SK-N-SH (cell line): ENCODE measurements around the gene SMAP2. TPM values are rescaled to one million over a fixed set of nuclear protein-coding genes. Genes with fewer than 3 reads are reported as not detected.
A peak's percentile ranks its signal among the peaks of the same experiment; 100 is the strongest.

Experiments
- CTCF ChIA-PET: fragments of 300-600, 350-600 bp; formaldehyde crosslinking; extraction: SDS; loops from one replicate; lab custom pipeline; 2021; lab: Yijun Ruan, JAX
- POLR2A ChIA-PET: fragments of 350-600 bp; sonication (Branson Sonifier 250); formaldehyde crosslinking; extraction: SDS; loops from one replicate; lab custom pipeline; 2020; ENCODE audit warnings: antibody characterized with exemption, inconsistent platforms; lab: Yijun Ruan, JAX
- DNase-seq: peaks from one replicate; pipeline ENCODE4 v3.0.0; 2012
- H2AFZ ChIP-seq: fragments of 200-600 bp; sonication (generic); 2 replicates; pipeline ENCODE4 v1.8.1; 2016; ENCODE audit warnings: antibody characterized with exemption, mild to moderate bottlenecking, low read depth
- H3F3A ChIP-seq: fragments of 200-600 bp; sonication (generic); replicated peaks from 2 replicates; pipeline ENCODE3; 2016; ENCODE audit warnings: antibody characterized with exemption, mild to moderate bottlenecking; ENCODE audit not compliant: insufficient read depth
- H3K27ac ChIP-seq, 2 experiments: fragments of 200-500 bp in 1 of 2; fragments of 200-600 bp in 1 of 2; sonication (Bioruptor generic) in 1 of 2; sonication (generic), shearing (Covaris generic) in 1 of 2; 2 replicates each; pipeline versions ENCODE4 v1.5.1 to v1.6.1; 2014 to 2016; ENCODE audit warnings: low read depth in 2 of 2, inconsistent platforms in 1 of 2, low read length in 1 of 2, mild to moderate bottlenecking in 1 of 2, mixed read lengths in 1 of 2
- H3K27me3 ChIP-seq: fragments of 200-600 bp; sonication (generic), shearing (Covaris generic); 2 replicates; pipeline ENCODE4 v1.6.1; 2016; ENCODE audit warnings: mixed run types; ENCODE audit not compliant: insufficient read depth
- H3K36me3 ChIP-seq, 2 experiments: fragments of 200-500 bp in 1 of 2; fragments of 200-600 bp in 1 of 2; sonication (Bioruptor generic) in 1 of 2; sonication (generic) in 1 of 2; replicated peaks in 1 of 2; 2 replicates each; pipeline versions ENCODE3 to v1.5.1; 2014 to 2016; ENCODE audit warnings: low read length in 1 of 2, mild to moderate bottlenecking in 1 of 2; ENCODE audit not compliant: insufficient read depth in 2 of 2, control insufficient read depth in 1 of 2
- H3K4me1 ChIP-seq, 2 experiments: fragments of 200-500 bp in 1 of 2; fragments of 200-600 bp in 1 of 2; sonication (Bioruptor generic) in 1 of 2; sonication (generic), shearing (Covaris generic) in 1 of 2; 2 replicates each; pipeline versions ENCODE4 v1.5.1 to v1.6.1; 2014 to 2016; ENCODE audit warnings: low read depth in 1 of 2, low read length in 1 of 2, mixed run types in 1 of 2; ENCODE audit not compliant: insufficient read depth in 2 of 2, control insufficient read depth in 1 of 2
- H3K4me2 ChIP-seq: fragments of 200-600 bp; sonication (generic), shearing (Covaris generic); 2 replicates; pipeline ENCODE4 v1.6.1; 2017; ENCODE audit warnings: mixed run types
- H3K4me3 ChIP-seq, 2 experiments: fragments of 200-500 bp in 1 of 2; fragments of 200-600 bp in 1 of 2; sonication (Bioruptor generic) in 1 of 2; sonication (generic), shearing (Covaris generic) in 1 of 2; 2 replicates each; pipeline versions ENCODE4 v1.5.1 to v1.8.1; 2014 to 2016; ENCODE audit warnings: low read depth in 2 of 2, inconsistent platforms in 1 of 2, low read length in 1 of 2, mild to moderate bottlenecking in 1 of 2, mixed read lengths in 1 of 2, moderate library complexity in 1 of 2
- H3K79me2 ChIP-seq: fragments of 200-600 bp; sonication (generic); 2 replicates; pipeline ENCODE4 v1.8.1; 2017; ENCODE audit warnings: mild to moderate bottlenecking; ENCODE audit not compliant: insufficient read depth
- H3K9ac ChIP-seq: fragments of 200-600 bp; sonication (generic); 2 replicates; pipeline ENCODE4 v1.6.1; 2017; ENCODE audit warnings: mixed run types
- H3K9me2 ChIP-seq: fragments of 200-600 bp; sonication (generic); 2 replicates; pipeline ENCODE4 v1.6.1; 2017; ENCODE audit warnings: mixed run types
- H3K9me3 ChIP-seq: fragments of 200-600 bp; sonication (generic); 2 replicates; pipeline ENCODE4 v1.6.1; 2017; ENCODE audit warnings: mixed run types, mild to moderate bottlenecking, moderate library complexity
- H4K20me1 ChIP-seq: fragments of 200-600 bp; sonication (generic); 2 replicates; pipeline ENCODE4 v1.6.1; 2017; ENCODE audit warnings: mild to moderate bottlenecking, mixed run types; ENCODE audit not compliant: insufficient read depth
- CHD2 ChIP-seq: fragments of 150-350 bp; IDR thresholded peaks from 2 replicates; pipeline ENCODE4 v1.6.1; 2018; ENCODE audit warnings: low read length; ENCODE audit not compliant: partially characterized antibody
- ELF1 ChIP-seq: IDR thresholded peaks from 2 replicates; pipeline ENCODE4 v1.4.0; 2012
- FOSL2 ChIP-seq: IDR thresholded peaks from 2 replicates; pipeline ENCODE4 v1.4.0; 2012; ENCODE audit warnings: low read depth, mild to moderate bottlenecking, moderate library complexity, borderline replicate concordance
- FOXM1 ChIP-seq: IDR thresholded peaks from 2 replicates; pipeline ENCODE4 v1.4.0; 2012; ENCODE audit warnings: low read depth, mild to moderate bottlenecking
- GATA2 ChIP-seq: sonication (generic); formaldehyde crosslinking; IDR thresholded peaks from 2 replicates; pipeline ENCODE4 v1.5.0; 2020; ENCODE audit warnings: mild to moderate bottlenecking, missing genetic modification reagents
- IRF3 ChIP-seq: fragments of 150-350 bp; IDR thresholded peaks from 2 replicates; pipeline ENCODE4 v1.6.1; 2016; ENCODE audit warnings: mild to moderate bottlenecking, low read depth, low read length
- JUND ChIP-seq: IDR thresholded peaks from 2 replicates; pipeline ENCODE4 v1.4.0; 2012
- MEF2A ChIP-seq: IDR thresholded peaks from 2 replicates; pipeline ENCODE4 v1.4.0; 2012; ENCODE audit warnings: low read depth, borderline replicate concordance
- MXI1 ChIP-seq: IDR thresholded peaks from 2 replicates; pipeline ENCODE4 v1.6.1; 2012; ENCODE audit warnings: mild to moderate bottlenecking, low read depth, low read length, improper control_type of control experiment
- NFIC ChIP-seq: IDR thresholded peaks from 2 replicates; pipeline ENCODE4 v1.4.0; 2012; ENCODE audit warnings: borderline replicate concordance
- NRF1 ChIP-seq: IDR thresholded peaks from 2 replicates; pipeline ENCODE4 v1.6.1; 2012; ENCODE audit warnings: low read depth, mild to moderate bottlenecking, low read length
- PBX3 ChIP-seq: IDR thresholded peaks from 2 replicates; pipeline ENCODE4; 2012
- RCOR1 ChIP-seq: fragments of 150-350 bp; IDR thresholded peaks from 2 replicates; pipeline ENCODE4 v1.6.1; 2017; ENCODE audit warnings: antibody characterized with exemption, low read length
- RFX5 ChIP-seq: IDR thresholded peaks from 2 replicates; pipeline ENCODE4 v1.6.1; 2012; ENCODE audit warnings: mild to moderate bottlenecking, improper control_type of control experiment, low read length
- SIN3A ChIP-seq: IDR thresholded peaks from 2 replicates; pipeline ENCODE4 v1.6.1; 2012; ENCODE audit warnings: low read depth, mild to moderate bottlenecking, low read length, moderate library complexity, borderline replicate concordance
- SMC3 ChIP-seq: IDR thresholded peaks from 2 replicates; pipeline ENCODE4 v1.6.1; 2012; ENCODE audit warnings: low read depth, low read length, improper control_type of control experiment
- TAF1 ChIP-seq: IDR thresholded peaks from 2 replicates; pipeline ENCODE4 v1.6.1; 2012; ENCODE audit warnings: low read depth, mild to moderate bottlenecking, low read length, moderate library complexity, borderline replicate concordance
- TEAD4 ChIP-seq: IDR thresholded peaks from 2 replicates; pipeline ENCODE4 v1.4.0; 2012; ENCODE audit warnings: mild to moderate bottlenecking, borderline replicate concordance; ENCODE audit not compliant: insufficient read depth
- ZBTB33 ChIP-seq: IDR thresholded peaks from 2 replicates; pipeline ENCODE4 v1.4.0; 2012; ENCODE audit warnings: low read depth, borderline replicate concordance
- WGBS: methylation state at CpG from one replicate; pipeline ENCODE4 v1.1.6; 2017; ENCODE audit warnings: low lambda C conversion rate; 5-methylcytosine and 5-hydroxymethylcytosine counted together
- polyA plus RNA-seq, 3 experiments: library from polyadenylated mRNA; depleted of rRNA; stranded (reverse); fragments of >200 nt; gene quantifications; 2 replicates each; pipeline ENCODE4 v1.2.3, GENCODE V29; 2012

The SMAP2 gene
- polyA plus RNA-seq, 1 of the 3 experiments (the other 2 are of a cell fraction) = 11.2 TPM

GRCh38 chr1:40383095-40383487 is 9.6 kb downstream of the SMAP2 start (continued):
- TF ChIP-seq ZBTB33 (no peak), NFIC (no peak), MXI1 (peak; percentile 80; the same call in 1 of the 2 replicates), FOSL2 (no peak), PBX3 (no peak), JUND (no peak), ELF1 (no peak), RFX5 (no peak), GATA2 (peak; percentile 99)

GRCh38 chr1:40383488-40384412 is 10.2 kb downstream of the SMAP2 start:
- WGBS = 57% methylated on average over 9 of the region's 9 CpGs
- peak overlapping the region; percentile 29; the same call in 1 of the 2 replicates for H3K9ac ChIP-seq
- H3K27ac ChIP-seq = peak overlapping the region; percentile 75 to 88
- H3K4me3 ChIP-seq = peak overlapping the region in 1 of 2 experiments; percentile 20; a peak in 1 of 4 replicates
- ChIA-PET POLR2A (interaction anchor here (0.9 to 1.2 kb wide), 2 partner anchors 10 to 66 kb away, joined by 3 to 7 read pairs; partner anchors contain the start of genes SMAP2 and ZFP69B), CTCF (interaction anchor here (1.0 to 4.6 kb wide), 8 partner anchors 10 to 240 kb away, joined by 3 to 25 read pairs (median 8); partner anchors contain the start of gene SMAP2)
- H3K9me3 ChIP-seq = no peaks in the 10 kb centered on the region
- H3F3A ChIP-seq = peaks cover 23% of the 10 kb centered on the region
- peaks cover 72% of the 10 kb centered on the region for H3K79me2 ChIP-seq
- H3K36me3 ChIP-seq = no peaks in the 10 kb centered on the region
- H2AFZ ChIP-seq = peak overlapping the region; percentile 60
- H3K4me1 ChIP-seq = peaks cover 24 to 55% of the 10 kb centered on the region in 2 experiments; a peak in 3 of 4 replicates
- DNase-seq = no peak
- no peaks in the 10 kb centered on the region for H3K9me2 ChIP-seq
- no peaks in the 10 kb centered on the region for H3K27me3 ChIP-seq
- H4K20me1 ChIP-seq = no peaks in the 10 kb centered on the region
- H3K4me2 ChIP-seq = peak overlapping the region; percentile 70
- TF ChIP-seq ELF1 (no peak), TEAD4 (no peak), FOSL2 (no peak), CHD2 (no peak), NRF1 (no peak), NFIC (no peak), SMC3 (no peak), SIN3A (no peak), MEF2A (no peak), IRF3 (no peak), TAF1 (no peak), JUND (no peak), GATA2 (no peak), FOXM1 (no peak), RCOR1 (no peak)
